HEK293T (cell line): ENCODE results near the gene ART4.

Experiments used
- ARNT ChIP-seq: fragments of 450-650 bp; IDR thresholded peaks from 2 replicates; pipeline ENCODE4 v1.6.1; 2017; ENCODE audit warnings: mild to moderate bottlenecking
- CTBP1 ChIP-seq: fragments of 450-650 bp; IDR thresholded peaks from 2 replicates; pipeline ENCODE4 v1.6.1; 2016; ENCODE audit warnings: borderline replicate concordance
- ELF4 ChIP-seq: fragments of 450-650 bp; IDR thresholded peaks from 2 replicates; pipeline ENCODE4 v1.6.1; 2017; ENCODE audit warnings: antibody characterized with exemption
- FOXK2 ChIP-seq: fragments of 450-650 bp; IDR thresholded peaks from 2 replicates; pipeline ENCODE4 v1.6.1; 2016; ENCODE audit warnings: mild to moderate bottlenecking
- FOXM1 ChIP-seq: fragments of 450-650 bp; IDR thresholded peaks from 2 replicates; pipeline ENCODE4 v1.6.1; 2017; ENCODE audit warnings: mild to moderate bottlenecking, borderline replicate concordance
- L3MBTL2 ChIP-seq: fragments of 450-650 bp; conservative IDR thresholded peaks from 2 replicates; pipeline ENCODE4 v1.6.1; 2016; ENCODE audit warnings: mild to moderate bottlenecking
- NFRKB ChIP-seq: fragments of 450-650 bp; IDR thresholded peaks from 2 replicates; pipeline ENCODE4 v1.6.1; 2016; ENCODE audit warnings: mild to moderate bottlenecking, moderate library complexity
- SP1 ChIP-seq: fragments of 450-650 bp; IDR thresholded peaks from 2 replicates; pipeline ENCODE4 v1.6.1; 2017
- SUZ12 ChIP-seq: fragments of 450-650 bp; IDR thresholded peaks from 2 replicates; pipeline ENCODE4 v1.6.1; 2016; ENCODE audit warnings: mild to moderate bottlenecking
- TARDBP ChIP-seq: fragments of 450-650 bp; IDR thresholded peaks from 2 replicates; pipeline ENCODE4 v1.6.1; 2016
- ZNF384 ChIP-seq: fragments of 450-650 bp; IDR thresholded peaks from 2 replicates; pipeline ENCODE4 v1.6.1; 2016

- TF ChIP-seq SUZ12 (no peak), NFRKB (no peak), SP1 (no peak), L3MBTL2 (no peak), ZNF384 (no peak), FOXK2 (no peak), FOXM1 (no peak), TARDBP (no peak), CTBP1 (no peak), ARNT (no peak), ELF4 (no peak)
These were observed 15.2 kb upstream of the ART4 start for GRCh38 chr12:14858513-14858912.
